PFSK-1 (cell line): ENCODE data around the gene NAP1L4.

ENCODE experiments used
- FOXP2 ChIP-seq: optimal IDR thresholded peaks from 2 replicates; pipeline ENCODE3; 2011; ENCODE audit warnings: borderline replicate concordance, control low read depth, inconsistent platforms; ENCODE audit not compliant: insufficient read depth; ENCODE audit errors: extremely low read length, extremely low read depth
- POLR2AphosphoS5 ChIP-seq: IDR thresholded peaks from 2 replicates; pipeline ENCODE4 v1.6.1; 2012; ENCODE audit warnings: low read depth, mild to moderate bottlenecking, control low read depth, low read length, moderate library complexity
- REST ChIP-seq, 2 experiments: IDR thresholded peaks; 2 replicates each; pipeline versions ENCODE4 v1.6.1 to v1.8.0; 2011 to 2012; ENCODE audit warnings: low read depth in 2 of 2, low read length in 2 of 2, control low read depth in 1 of 2, inconsistent platforms in 1 of 2, mild to moderate bottlenecking in 1 of 2, moderate library complexity in 1 of 2; ENCODE audit not compliant: insufficient read depth in 1 of 2
- SIN3A ChIP-seq: IDR thresholded peaks from 2 replicates; pipeline ENCODE4 v1.6.1; 2012; ENCODE audit warnings: mild to moderate bottlenecking, low read length, moderate library complexity, borderline replicate concordance; ENCODE audit not compliant: insufficient read depth
- TAF1 ChIP-seq: IDR thresholded peaks from 2 replicates; pipeline ENCODE4 v1.6.1; 2012; ENCODE audit warnings: low read length, control low read depth, borderline replicate concordance; ENCODE audit not compliant: insufficient read depth

The NAP1L4 gene

GRCh38 chr11:3010004-3010403 lies 17.9 kb upstream of the NAP1L4 start:
- TF ChIP-seq TAF1: no peak
- TF ChIP-seq REST (IDR thresholded peaks at IDR 0.05; ENCODE audit: insufficient read depth in 1 of 2, low read depth in 2 of 2, low read length in 2 of 2): no peak

GRCh38 chr11:3009481-3009880 lies 17.4 kb upstream of the NAP1L4 start:
- no peak for TF ChIP-seq SIN3A
- no peak for TF ChIP-seq TAF1
- TF ChIP-seq POLR2AphosphoS5: no peak
- no peak for TF ChIP-seq FOXP2
- no peak for TF ChIP-seq REST (IDR thresholded peaks at IDR 0.05; ENCODE audit: insufficient read depth in 1 of 2, low read depth in 2 of 2, low read length in 2 of 2)

- TF ChIP-seq SIN3A: no peak
- no peak for TF ChIP-seq POLR2AphosphoS5
- no peak for TF ChIP-seq FOXP2
- TF ChIP-seq REST (IDR thresholded peaks at IDR 0.05; ENCODE audit: insufficient read depth in 1 of 2, low read depth in 2 of 2, low read length in 2 of 2): no peak
- no peak for TF ChIP-seq TAF1
These were observed 16.7 kb upstream of the NAP1L4 start for GRCh38 chr11:3008746-3009336.

GRCh38 chr11:3007404-3008010 lies 15.4 kb upstream of the NAP1L4 start:
- no peak for TF ChIP-seq TAF1
- TF ChIP-seq POLR2AphosphoS5: no peak
- no peak for TF ChIP-seq FOXP2
- no peak for TF ChIP-seq SIN3A
- TF ChIP-seq REST (IDR thresholded peaks at IDR 0.05; ENCODE audit: insufficient read depth in 1 of 2, low read depth in 2 of 2, low read length in 2 of 2): no peak
